Large intestine (tissue), 12 donors: ENCODE measurements around the gene PLCD1. TPM values are rescaled to one million over a fixed set of nuclear protein-coding genes. Genes with fewer than 3 reads are reported as not detected.
"Not testable (repeated sequence)": the region's sequence is repeated elsewhere in the genome, so short reads cannot be mapped to it uniquely, and the experiment has no call there.

ENCODE experiments used
- DNase-seq, 2 donors: peaks; one replicate each; pipeline versions ENCODE4 v3.0.0 to v3.0.0-alpha.2; 2013
- H3K27ac ChIP-seq: one replicate; pipeline ENCODE4 v1.5.1; 2013; ENCODE audit warnings: low read length
- H3K27me3 ChIP-seq: 2 replicates; pipeline ENCODE4 v1.6.1; 2013; ENCODE audit warnings: low read length; ENCODE audit not compliant: control insufficient read depth, insufficient read depth
- H3K36me3 ChIP-seq: 2 replicates; pipeline ENCODE4 v1.6.1; 2013; ENCODE audit warnings: low read length; ENCODE audit not compliant: control insufficient read depth, insufficient read depth
- H3K4me1 ChIP-seq: one replicate; pipeline ENCODE4 v1.6.1; 2013; ENCODE audit warnings: low read length; ENCODE audit not compliant: control insufficient read depth, insufficient read depth
- H3K4me3 ChIP-seq: one replicate; pipeline ENCODE4 v1.5.1; 2013; ENCODE audit warnings: low read length
- H3K9me3 ChIP-seq: one replicate; pipeline ENCODE4 v1.6.1; 2013; ENCODE audit warnings: mild to moderate bottlenecking, low read depth, low read length, moderate library complexity; ENCODE audit not compliant: control insufficient read depth
- WGBS: methylation state at CpG from one replicate; pipeline ENCODE4 v1.1.5; 2013; ENCODE audit warnings: low lambda C conversion rate; ENCODE audit not compliant: insufficient coverage; 5-methylcytosine and 5-hydroxymethylcytosine counted together
- long read RNA-seq, 11 donors: transcript quantifications; one replicate each; lab custom pipeline, GENCODE V29; 2026
- polyA plus RNA-seq: library from polyadenylated mRNA; unstranded; fragments of 120-200 nt; gene quantifications from one replicate; pipeline ENCODE4 v1.2.1, GENCODE V29; 2013

PLCD1 gene
- 13.4 TPM for polyA plus RNA-seq
- long read RNA-seq, donor 1: 0 reads
- long read RNA-seq, donor 2, partial matches to known transcripts: 0 of 1 reads
- long read RNA-seq, donor 2, other reads (novel, unspliced or antisense): 0 of 1 reads
- long read RNA-seq, donor 3: 0 reads
- long read RNA-seq, donor 4: 0 reads
- long read RNA-seq, donor 5, partial matches to known transcripts: 0 of 2 reads
- long read RNA-seq, donor 5, other reads (novel, unspliced or antisense): 0 of 2 reads
- long read RNA-seq, donor 6, partial matches to known transcripts: 0 of 2 reads
- long read RNA-seq, donor 6, other reads (novel, unspliced or antisense): 0 of 2 reads
- long read RNA-seq, donor 7: 0 reads
- long read RNA-seq, donor 8, partial matches to known transcripts: 0 of 2 reads
- long read RNA-seq, donor 8, other reads (novel, unspliced or antisense): 0 of 2 reads
- long read RNA-seq, donor 9, partial matches to known transcripts: 0 of 2 reads
- long read RNA-seq, donor 9, other reads (novel, unspliced or antisense): 0 of 2 reads
- long read RNA-seq, donor 10, partial matches to known transcripts: 0 of 6 reads
- long read RNA-seq, donor 10, other reads (novel, unspliced or antisense): 0 of 6 reads
- long read RNA-seq, donor 11, partial matches to known transcripts: 0 of 3 reads
- long read RNA-seq, donor 11, other reads (novel, unspliced or antisense): 0 of 3 reads

GRCh38 chr3:38029400-38030125 lies at the start of gene PLCD1:
PLCD1 (minus strand) TSS chr3:38029642; CDS start chr3:38029539, 103 bp downstream.
- peaks cover 2% of the 10 kb centered on the region for H3K9me3 ChIP-seq
- DNase-seq: peak in 1 of 2 donors; percentile 63
- peaks cover 12% of the 10 kb centered on the region for H3K27me3 ChIP-seq
- H3K27ac ChIP-seq: no peak within 1 kb of the TSS
- peak within 1 kb of the TSS; percentile 53 for H3K4me3 ChIP-seq
- WGBS: no CpG with 5 or more reads among the region's 75 CpGs
- peaks cover 23% of the 10 kb centered on the region for H3K4me1 ChIP-seq
- H3K36me3 ChIP-seq: no peaks in the 10 kb centered on the region

- H3K4me3 ChIP-seq, H3K4me1 ChIP-seq, H3K27me3 ChIP-seq, H3K27ac ChIP-seq, H3K9me3 ChIP-seq, H3K36me3 ChIP-seq, DNase-seq: not testable (repeated sequence)
- WGBS: no CpG with 5 or more reads among the region's 3 CpGs
Measured at GRCh38 chr3:38077073-38077472, 47.6 kb upstream of the PLCD1 start.

- Histone ChIP-seq H3K4me3 (no peak overlapping the region), H3K27me3 (no peaks in the 10 kb centered on the region), H3K27ac (no peak overlapping the region), H3K36me3 (no peaks in the 10 kb centered on the region), H3K4me1 (no peaks in the 10 kb centered on the region), H3K9me3 (peaks cover 3% of the 10 kb centered on the region)
- no peak for DNase-seq
- 60% methylated on average over 1 of the region's 2 CpGs for WGBS
Measured at GRCh38 chr3:38070013-38070412, 40.6 kb upstream of the PLCD1 start.

- H3K4me1 ChIP-seq: no peaks in the 10 kb centered on the region
- no peak overlapping the region for H3K27ac ChIP-seq
- no peak overlapping the region for H3K4me3 ChIP-seq
- peaks cover 8% of the 10 kb centered on the region for H3K9me3 ChIP-seq
- DNase-seq: peak; percentile 53 to 67
- H3K27me3 ChIP-seq: no peaks in the 10 kb centered on the region
- no CpG with 5 or more reads among the region's 6 CpGs for WGBS
- H3K36me3 ChIP-seq: no peaks in the 10 kb centered on the region
Measured at GRCh38 chr3:38067508-38068233, 38.2 kb upstream of the PLCD1 start.

GRCh38 chr3:38064453-38064852 lies 35.0 kb upstream of the PLCD1 start:
- not testable (repeated sequence) for DNase-seq, H3K27me3 ChIP-seq, H3K4me1 ChIP-seq, H3K27ac ChIP-seq, H3K36me3 ChIP-seq, H3K9me3 ChIP-seq, H3K4me3 ChIP-seq
- WGBS: no CpG with 5 or more reads among the region's 32 CpGs

GRCh38 chr3:38062809-38063208 lies 33.4 kb upstream of the PLCD1 start:
- WGBS: no CpG with 5 or more reads among the region's 2 CpGs
- Histone ChIP-seq H3K36me3 (no peaks in the 10 kb centered on the region), H3K4me3 (no peak overlapping the region), H3K27ac (no peak overlapping the region), H3K9me3 (peaks cover 8% of the 10 kb centered on the region), H3K27me3 (no peaks in the 10 kb centered on the region), H3K4me1 (no peaks in the 10 kb centered on the region)
- DNase-seq: no peak

GRCh38 chr3:38059591-38059990 lies 30.1 kb upstream of the PLCD1 start:
- Histone ChIP-seq H3K4me1 (no peaks in the 10 kb centered on the region), H3K9me3 (peaks cover 3% of the 10 kb centered on the region), H3K27ac (no peak overlapping the region), H3K4me3 (no peak overlapping the region), H3K27me3 (no peaks in the 10 kb centered on the region), H3K36me3 (no peaks in the 10 kb centered on the region)
- WGBS: no CpG with 5 or more reads among the region's 7 CpGs
- DNase-seq: no peak

GRCh38 chr3:38059148-38059547 lies 29.7 kb upstream of the PLCD1 start:
- no peaks in the 10 kb centered on the region for H3K36me3 ChIP-seq
- WGBS: no CpG with 5 or more reads among the region's 2 CpGs

GRCh38 chr3:38054499-38055001 lies 25.1 kb upstream of the PLCD1 start:
- H3K36me3 ChIP-seq: no peaks in the 10 kb centered on the region
- H3K27me3 ChIP-seq: no peaks in the 10 kb centered on the region
- no peak overlapping the region for H3K4me3 ChIP-seq
- H3K4me1 ChIP-seq: no peaks in the 10 kb centered on the region
- DNase-seq: no peak
- peaks cover 5% of the 10 kb centered on the region for H3K9me3 ChIP-seq
- WGBS: no CpG with 5 or more reads among the region's 3 CpGs
- no peak overlapping the region for H3K27ac ChIP-seq

More at GRCh38 chr3:38059148-38059547, 29.7 kb upstream of the PLCD1 start:
- Histone ChIP-seq H3K27ac (no peak overlapping the region), H3K4me3 (no peak overlapping the region), H3K27me3 (no peaks in the 10 kb centered on the region), H3K9me3 (no peaks in the 10 kb centered on the region), H3K4me1 (no peaks in the 10 kb centered on the region)
- DNase-seq: no peak
